HG03460 (cell line): ENCODE data around the gene REEP2.

Experiments used
- ATAC-seq: cut with Tn5 transposase; IDR thresholded peaks from one replicate; pipeline ENCODE4 v1.9.1; 2021; ENCODE audit not compliant: unreplicated experiment

Gene REEP2

DNA sequence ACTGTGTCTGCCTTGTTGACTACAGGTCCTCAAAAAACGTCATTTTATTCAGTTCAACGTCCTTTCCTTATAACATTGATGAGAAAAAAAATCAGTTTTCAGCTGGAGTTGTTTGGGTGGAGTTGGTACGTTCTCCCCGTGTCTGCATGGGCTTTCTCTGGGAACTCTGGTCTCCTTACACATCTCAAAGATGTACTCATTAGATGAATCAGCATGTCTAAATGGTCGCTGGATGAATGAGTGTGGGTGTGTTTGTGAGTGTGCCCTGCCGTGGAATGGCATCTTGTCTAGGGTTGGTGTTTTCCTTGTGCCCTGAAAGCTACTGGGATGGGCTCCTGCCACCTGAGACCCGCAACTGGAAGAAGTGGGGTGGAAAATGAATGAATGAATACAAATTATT lies 56.5 kb downstream of the REEP2 start:
- ATAC-seq = no peak
